K562 (cell line): ENCODE measurements around the gene HDAC10. TPM values are rescaled to one million over a fixed set of nuclear protein-coding genes. Genes with fewer than 3 reads are reported as not detected.
A peak's percentile ranks its signal among the peaks of the same experiment; 100 is the strongest.

Experiments used
- ATF4 ChIP-seq: fragments of 450-650 bp; formaldehyde crosslinking; IDR thresholded peaks from 2 replicates; pipeline ENCODE4 v1.4.0; 2022; ENCODE audit warnings: mild to moderate bottlenecking, moderate library complexity
- CCNT2 ChIP-seq: IDR thresholded peaks from 2 replicates; pipeline ENCODE4 v1.6.1; 2011; ENCODE audit warnings: borderline replicate concordance, low read depth, mild to moderate bottlenecking, moderate library complexity, mixed read lengths, low read length; ENCODE audit not compliant: insufficient read length; ENCODE audit errors: extremely low read depth
- EP300 ChIP-seq: IDR thresholded peaks from 2 replicates; pipeline ENCODE4 v1.6.1; 2012; ENCODE audit warnings: low read length, improper control_type of control experiment
- IRF1 ChIP-seq: sonication (generic); formaldehyde crosslinking; IDR thresholded peaks from 2 replicates; pipeline ENCODE4 v1.8.0; 2022; ENCODE audit warnings: missing genetic modification reagents, mild to moderate bottlenecking, borderline replicate concordance
- KLF13 ChIP-seq: fragments of 450-650 bp; IDR thresholded peaks from 2 replicates; pipeline ENCODE4 v1.6.1; 2016; ENCODE audit warnings: missing genetic modification characterization, low read depth, mild to moderate bottlenecking, missing compliant biosample characterization, moderate library complexity, borderline replicate concordance
- MAFG ChIP-seq: fragments of 450-650 bp; conservative IDR thresholded peaks from 2 replicates; pipeline ENCODE4 v1.6.1; 2016; ENCODE audit warnings: missing genetic modification characterization, missing compliant biosample characterization
- NFIX ChIP-seq: fragments of 250-450 bp; sonication (Bioruptor Pico); IDR thresholded peaks from 2 replicates; pipeline ENCODE4 v1.4.0; 2020; ENCODE audit warnings: low read depth, mild to moderate bottlenecking, moderate library complexity
- NFRKB ChIP-seq: fragments of 450-650 bp; IDR thresholded peaks from 2 replicates; pipeline ENCODE4 v1.6.1; 2016; ENCODE audit warnings: low read depth
- PKNOX1 ChIP-seq: fragments of 450-650 bp; IDR thresholded peaks from 2 replicates; pipeline ENCODE4 v1.6.1; 2016
- PTTG1 ChIP-seq: fragments of 450-650 bp; IDR thresholded peaks from 2 replicates; pipeline ENCODE4 v1.6.1; 2016; ENCODE audit warnings: low read depth, mild to moderate bottlenecking, missing genetic modification characterization, missing compliant biosample characterization
- PURB ChIP-seq: sonication (generic); formaldehyde crosslinking; IDR thresholded peaks from 2 replicates; pipeline ENCODE4 v1.9.0; 2021; ENCODE audit warnings: low read depth, mild to moderate bottlenecking, missing genetic modification reagents
- RBM15 ChIP-seq: fragments of 200-400 bp; formaldehyde crosslinking; IDR thresholded peaks from 2 replicates; pipeline ENCODE4 v1.6.1; 2018; ENCODE audit warnings: mild to moderate bottlenecking, low read length, moderate library complexity; ENCODE audit not compliant: insufficient read depth
- ZNF347 ChIP-seq: fragments of 450-650 bp; formaldehyde crosslinking; IDR thresholded peaks from 2 replicates; pipeline ENCODE4 v1.4.0; 2020; ENCODE audit warnings: low read depth, mild to moderate bottlenecking, moderate library complexity
- polyA plus RNA-seq, 8 experiments: library from polyadenylated mRNA; depleted of rRNA in 4 of 8; stranded (reverse) in 5 of 8; unstranded in 3 of 8; fragments of >200 nt; fragmentation: Nextera tagmentation in 2 of 8; fragmentation: Illumina TruSeq in 1 of 8; extraction: Ambion mirVana in 2 of 8; extraction: Trizol in 1 of 8; gene quantifications; 2 replicates each; pipeline versions ENCODE4 v1.2.1 to v1.2.3, GENCODE V29; 2011 to 2014; ENCODE audit warnings: inconsistent platforms in 1 of 8, missing spikeins in 1 of 8
- total RNA-seq, 7 experiments: library from RNA; depleted of rRNA in 6 of 7; stranded (reverse); fragments of >200 nt in 6 of 7; fragmentation: Illumina TruSeq in 2 of 7; extraction: Trizol in 2 of 7; gene quantifications; 2 replicates each; pipeline versions ENCODE4 v1.2.1 to v1.2.3, GENCODE V29; 2011 to 2021; ENCODE audit warnings: low replicate concordance in 1 of 7

Gene HDAC10
- total and polyA plus RNA-seq, 9 of the 15 experiments (the other 6 are each of a cell fraction or from before 2014, with no cell fraction given) = 0.10 to 44.2 (median 6.5) TPM

GRCh38 chr22:50262973-50263617 is 12.0 kb upstream of the HDAC10 start (continued):
- TF ChIP-seq ATF4 (CRISPR knock-in tag) = no peak
- TF ChIP-seq IRF1 (CRISPR knock-in tag) = no peak
- TF ChIP-seq PURB (CRISPR knock-in tag) = no peak
- TF ChIP-seq NFIX = peak; percentile 37; the same call in 1 of the 2 replicates
- no peak for TF ChIP-seq NFRKB
- no peak for TF ChIP-seq RBM15
- TF ChIP-seq PKNOX1 = no peak
- TF ChIP-seq EP300 = no peak
- no peak for TF ChIP-seq KLF13 (tag)
- TF ChIP-seq CCNT2 = no peak
- no peak for TF ChIP-seq MAFG (tag)
- TF ChIP-seq PTTG1 = no peak
- no peak for TF ChIP-seq ZNF347
